HEK293T (cell line): ENCODE data around the gene SUCLG1.

Experiments
- CTCF ChIA-PET: fragments of 350-600 bp; formaldehyde crosslinking; extraction: SDS; loops from one replicate; lab custom pipeline; 2021; ENCODE audit warnings: antibody characterized with exemption, inconsistent platforms; lab: Yijun Ruan, JAX
- POLR2A ChIA-PET: fragments of 350-600 bp; formaldehyde crosslinking; extraction: SDS; loops from one replicate; lab custom pipeline; 2020; ENCODE audit warnings: antibody characterized with exemption, inconsistent platforms; lab: Yijun Ruan, JAX
- DNase-seq: peaks from one replicate; pipeline ENCODE4 v3.0.0; 2012; ENCODE audit warnings: mixed read lengths; ENCODE audit errors: extremely low spot score
- ARNT ChIP-seq: fragments of 450-650 bp; IDR thresholded peaks from 2 replicates; pipeline ENCODE4 v1.6.1; 2017; ENCODE audit warnings: mild to moderate bottlenecking
- BHLHE40 ChIP-seq: fragments of 450-650 bp; IDR thresholded peaks from 2 replicates; pipeline ENCODE4 v1.6.1; 2016; ENCODE audit warnings: mild to moderate bottlenecking, moderate library complexity, borderline replicate concordance
- CTBP1 ChIP-seq: fragments of 450-650 bp; IDR thresholded peaks from 2 replicates; pipeline ENCODE4 v1.6.1; 2016; ENCODE audit warnings: borderline replicate concordance
- ELF4 ChIP-seq: fragments of 450-650 bp; IDR thresholded peaks from 2 replicates; pipeline ENCODE4 v1.6.1; 2017; ENCODE audit warnings: antibody characterized with exemption
- FOXA1 ChIP-seq: fragments of 450-650 bp; IDR thresholded peaks from 2 replicates; pipeline ENCODE4 v1.6.1; 2016; ENCODE audit warnings: mild to moderate bottlenecking
- FOXK2 ChIP-seq: fragments of 450-650 bp; IDR thresholded peaks from 2 replicates; pipeline ENCODE4 v1.6.1; 2016; ENCODE audit warnings: mild to moderate bottlenecking
- FOXM1 ChIP-seq: fragments of 450-650 bp; IDR thresholded peaks from 2 replicates; pipeline ENCODE4 v1.6.1; 2017; ENCODE audit warnings: mild to moderate bottlenecking, borderline replicate concordance
- HDGF ChIP-seq: fragments of 450-650 bp; IDR thresholded peaks from 2 replicates; pipeline ENCODE4 v1.6.1; 2017; ENCODE audit warnings: antibody characterized with exemption, borderline replicate concordance
- L3MBTL2 ChIP-seq: fragments of 450-650 bp; conservative IDR thresholded peaks from 2 replicates; pipeline ENCODE4 v1.6.1; 2016; ENCODE audit warnings: mild to moderate bottlenecking
- LEF1 ChIP-seq: fragments of 450-650 bp; IDR thresholded peaks from 2 replicates; pipeline ENCODE4 v1.6.1; 2017; ENCODE audit warnings: mild to moderate bottlenecking, borderline replicate concordance
- NFRKB ChIP-seq: fragments of 450-650 bp; IDR thresholded peaks from 2 replicates; pipeline ENCODE4 v1.6.1; 2016; ENCODE audit warnings: mild to moderate bottlenecking, moderate library complexity
- PKNOX1 ChIP-seq: fragments of 450-650 bp; IDR thresholded peaks from 2 replicates; pipeline ENCODE4 v1.6.1; 2016
- SP1 ChIP-seq: fragments of 450-650 bp; IDR thresholded peaks from 2 replicates; pipeline ENCODE4 v1.6.1; 2017
- SUZ12 ChIP-seq: fragments of 450-650 bp; IDR thresholded peaks from 2 replicates; pipeline ENCODE4 v1.6.1; 2016; ENCODE audit warnings: mild to moderate bottlenecking
- TARDBP ChIP-seq: fragments of 450-650 bp; IDR thresholded peaks from 2 replicates; pipeline ENCODE4 v1.6.1; 2016
- ZNF384 ChIP-seq: fragments of 450-650 bp; IDR thresholded peaks from 2 replicates; pipeline ENCODE4 v1.6.1; 2016

Gene SUCLG1

GRCh38 chr2:84427235-84428138, 31.6 kb downstream of the SUCLG1 start:
- ChIA-PET POLR2A (no interaction called here), CTCF (interaction anchor here (0.6 kb wide), 1 partner anchor 21 kb away, joined by 3 read pairs; no protein-coding TSS in a partner anchor)
- TF ChIP-seq SUZ12 (no peak), NFRKB (no peak), ELF4 (no peak), L3MBTL2 (no peak), PKNOX1 (no peak), SP1 (no peak), HDGF (no peak), TARDBP (no peak), FOXA1 (no peak), ARNT (no peak), FOXK2 (no peak), ZNF384 (no peak), FOXM1 (no peak), CTBP1 (no peak), BHLHE40 (no peak), LEF1 (no peak)
- DNase-seq = no peak

GRCh38 chr2:84425310-84425709, 33.8 kb downstream of the SUCLG1 start:
- ChIA-PET CTCF (no interaction called here), POLR2A (no interaction called here)
- DNase-seq = no peak
- no peak for TF ChIP-seq ELF4
- TF ChIP-seq L3MBTL2 = no peak
- no peak for TF ChIP-seq HDGF
- TF ChIP-seq PKNOX1 = no peak
- TF ChIP-seq ZNF384 = no peak
- TF ChIP-seq CTBP1 = no peak
- no peak for TF ChIP-seq FOXA1
- TF ChIP-seq SP1 = no peak
- no peak for TF ChIP-seq ARNT

GRCh38 chr2:84424152-84424551, 34.9 kb downstream of the SUCLG1 start:
- TF ChIP-seq L3MBTL2 = no peak
- no peak for TF ChIP-seq BHLHE40
- TF ChIP-seq ZNF384 = no peak
- no peak for TF ChIP-seq TARDBP
- TF ChIP-seq SP1 = no peak
- no peak for TF ChIP-seq ELF4
- TF ChIP-seq CTBP1 = no peak
- TF ChIP-seq FOXM1 = no peak
- no peak for TF ChIP-seq PKNOX1
- no peak for TF ChIP-seq FOXA1
- TF ChIP-seq LEF1 = no peak
- TF ChIP-seq SUZ12 = no peak
- TF ChIP-seq HDGF = no peak
- no peak for TF ChIP-seq FOXK2
- TF ChIP-seq NFRKB = no peak
- TF ChIP-seq ARNT = no peak
- no peak for DNase-seq
- ChIA-PET POLR2A (no interaction called here), CTCF (interaction anchor here (0.6 to 1.1 kb wide), 2 partner anchors 11 to 15 kb away, joined by 3 read pairs; no protein-coding TSS in a partner anchor)

- TF ChIP-seq CTBP1 (no peak), SP1 (no peak), ELF4 (no peak), FOXK2 (no peak), TARDBP (no peak), FOXA1 (no peak), SUZ12 (no peak), PKNOX1 (no peak), FOXM1 (no peak), NFRKB (no peak), ZNF384 (no peak), ARNT (no peak), BHLHE40 (no peak), LEF1 (no peak), HDGF (no peak)
- ChIA-PET CTCF (no interaction called here), POLR2A (no interaction called here)
- DNase-seq = no peak
Measured at GRCh38 chr2:84421791-84422190, 37.3 kb downstream of the SUCLG1 start.

GRCh38 chr2:84421197-84421596, 37.9 kb downstream of the SUCLG1 start:
- no peak for DNase-seq
- ChIA-PET POLR2A (no interaction called here), CTCF (no interaction called here)
- TF ChIP-seq LEF1 = no peak
- TF ChIP-seq L3MBTL2 = no peak
- no peak for TF ChIP-seq FOXK2
- TF ChIP-seq SUZ12 = no peak
- TF ChIP-seq ARNT = no peak
- no peak for TF ChIP-seq NFRKB
- no peak for TF ChIP-seq FOXM1
- TF ChIP-seq ZNF384 = no peak
- no peak for TF ChIP-seq PKNOX1
- TF ChIP-seq FOXA1 = no peak
- TF ChIP-seq CTBP1 = no peak
